Gastroesophageal sphincter (tissue), 3 donors: ENCODE results near the gene PCDHB14.
"Not testable (repeated sequence)": the region's sequence is repeated elsewhere in the genome, so short reads cannot be mapped to it uniquely, and the experiment has no call there.

Experiments used
- CTCF ChIP-seq, 4 experiments: fragments of 200-600 bp in 2 of 4; fragments of 450-650 bp in 2 of 4; sonication (generic) in 1 of 4; IDR thresholded peaks; one replicate each; pipeline ENCODE4 v1.5.1; 2017 to 2019; ENCODE audit warnings: antibody characterized with exemption in 4 of 4, mild to moderate bottlenecking in 2 of 4, moderate library complexity in 2 of 4
- EP300 ChIP-seq: sonication (generic); formaldehyde crosslinking; IDR thresholded peaks from one replicate; pipeline ENCODE4 v1.6.1; 2017; ENCODE audit warnings: antibody characterized with exemption, mild to moderate bottlenecking

- not testable (repeated sequence) for TF ChIP-seq EP300; CTCF (IDR thresholded peaks at IDR 0.05)
Observed at GRCh38 chr5:141247434-141247833, 24.3 kb downstream of the PCDHB14 start.
